G401 (cell line): ENCODE measurements around the gene ARHGDIB. TPM values are rescaled to one million over a fixed set of nuclear protein-coding genes. Genes with fewer than 3 reads are reported as not detected.

ENCODE experiments used
- DNase-seq: peaks from one replicate; pipeline ENCODE4 v3.0.0-alpha.2; 2015; ENCODE audit warnings: low spot score
- in situ Hi-C: cut with HindIII; loops from 2 replicates; pipeline ENCODE4 v1.10.0; 2016; ENCODE audit warnings: low sequenced_read_pairs, mixed read lengths
- total RNA-seq: library from RNA; depleted of rRNA; stranded (reverse); fragments of >200 nt; shearing (Covaris generic); gene quantifications from 2 replicates; pipeline ENCODE4 v1.2.3, GENCODE V29; 2014

The ARHGDIB gene
- total RNA-seq, 1 experiment from 2014 or later = not detected

- DNase-seq = no peak
- in situ Hi-C loops = no loop called here
Measured at GRCh38 chr12:14984766-14985285, 23.4 kb upstream of the ARHGDIB start.

- in situ Hi-C loops = no loop called here
- DNase-seq = no peak
Measured at GRCh38 chr12:14984036-14984435, 22.6 kb upstream of the ARHGDIB start.

- in situ Hi-C loops = no loop called here
- no peak for DNase-seq
Measured at GRCh38 chr12:14982991-14983390, 21.6 kb upstream of the ARHGDIB start.

- in situ Hi-C loops = no loop called here
Measured at GRCh38 chr12:14982562-14982961, 21.2 kb upstream of the ARHGDIB start.

GRCh38 chr12:14981049-14981448 is 19.6 kb upstream of the ARHGDIB start:
- no peak for DNase-seq
- in situ Hi-C loops = no loop called here

More at GRCh38 chr12:14982562-14982961, 21.2 kb upstream of the ARHGDIB start:
- DNase-seq = no peak

- in situ Hi-C loops = no loop called here
- DNase-seq = no peak
Measured at GRCh38 chr12:14979468-14979867, 18.1 kb upstream of the ARHGDIB start.

- no peak for DNase-seq
- in situ Hi-C loops = no loop called here
Measured at GRCh38 chr12:14976658-14977057, 15.3 kb upstream of the ARHGDIB start.

GRCh38 chr12:14975457-14975856 is 14.1 kb upstream of the ARHGDIB start:
- in situ Hi-C loops = no loop called here
- no peak for DNase-seq

GRCh38 chr12:14974633-14975032 is 13.2 kb upstream of the ARHGDIB start:
- in situ Hi-C loops = no loop called here
- DNase-seq = no peak

GRCh38 chr12:14972816-14973215 is 11.4 kb upstream of the ARHGDIB start, which contains the start of gene PDE6H:
Gene PDE6H, plus strand, starts transcription at chr12:14973042. Its CDS starts 4,971 bp downstream, at chr12:14978013.
- no peak for DNase-seq
- in situ Hi-C loops = no loop called here

- in situ Hi-C loops = no loop called here
- DNase-seq = no peak
Measured at GRCh38 chr12:14970473-14970872, 9.1 kb upstream of the ARHGDIB start.

GRCh38 chr12:14968478-14968877 is 7.1 kb upstream of the ARHGDIB start:
- DNase-seq = no peak
- in situ Hi-C loops = no loop called here

- DNase-seq = no peak
- in situ Hi-C loops = no loop called here
Measured at GRCh38 chr12:14965221-14965620, 3.8 kb upstream of the ARHGDIB start.

GRCh38 chr12:14964406-14964805 is 3.0 kb upstream of the ARHGDIB start:
- in situ Hi-C loops = no loop called here
- no peak for DNase-seq

GRCh38 chr12:14963520-14963919 is 2.1 kb upstream of the ARHGDIB start:
- in situ Hi-C loops = no loop called here
- DNase-seq = no peak

- no peak for DNase-seq
- in situ Hi-C loops = no loop called here
Measured at GRCh38 chr12:14962797-14963196, 1.4 kb upstream of the ARHGDIB start.

GRCh38 chr12:14962153-14962539 is 745 bp upstream of the ARHGDIB start:
- in situ Hi-C loops = no loop called here

GRCh38 chr12:14960548-14961465 is 594 bp downstream of the ARHGDIB start:
- DNase-seq = no peak
- in situ Hi-C loops = no loop called here

More at GRCh38 chr12:14962153-14962539, 745 bp upstream of the ARHGDIB start:
- DNase-seq = no peak

- no peak for DNase-seq
- in situ Hi-C loops = no loop called here
Measured at GRCh38 chr12:14959916-14960496, 1.4 kb downstream of the ARHGDIB start.

- DNase-seq = no peak
- in situ Hi-C loops = no loop called here
Measured at GRCh38 chr12:14959463-14959862, 1.9 kb downstream of the ARHGDIB start.
